HG02852 (cell line): ENCODE results near the gene PCCA.

ENCODE experiments used
- ATAC-seq: cut with Tn5 transposase; IDR thresholded peaks from one replicate; pipeline ENCODE4 v1.9.1; 2021; ENCODE audit warnings: mild to moderate bottlenecking, moderate library complexity; ENCODE audit not compliant: unreplicated experiment

PCCA gene

DNA sequence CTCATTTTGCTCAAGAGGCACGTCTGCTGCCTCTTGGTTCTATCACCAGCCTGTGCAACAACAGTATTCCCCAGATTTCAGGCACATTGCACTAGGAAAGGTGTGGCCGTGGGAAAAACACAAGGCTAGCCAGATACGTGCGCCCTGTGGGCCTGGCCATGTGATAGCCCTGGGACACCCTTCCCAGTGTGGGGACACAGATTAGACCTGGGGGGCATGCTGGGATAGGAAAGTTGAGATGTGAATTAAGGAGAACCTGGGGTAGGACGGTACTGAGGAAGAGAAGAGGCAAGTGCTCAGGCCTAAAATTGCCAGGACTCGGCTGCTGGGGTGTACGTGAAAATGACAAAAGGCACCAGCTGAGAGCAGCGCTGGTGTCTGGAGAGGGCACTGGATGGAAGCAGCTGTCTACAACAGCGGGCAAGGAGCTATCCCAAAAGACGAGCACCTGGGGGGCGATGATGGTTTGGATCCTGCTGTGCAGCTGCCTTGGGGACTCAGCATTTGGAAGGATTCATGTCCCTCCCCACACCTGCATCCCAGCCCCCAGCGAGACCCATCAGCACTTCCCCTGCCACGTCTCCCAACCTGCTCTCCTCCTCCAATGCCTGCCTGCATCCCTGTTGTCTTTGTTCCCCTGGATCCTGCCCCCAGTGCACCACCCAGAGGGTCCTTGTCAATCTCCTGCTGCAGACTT lies 445.4 kb downstream of the PCCA start:
- no peak for ATAC-seq

GRCh38 chr13:100534911-100535310 lies 446.0 kb downstream of the PCCA start:
- no peak for ATAC-seq

- ATAC-seq = no peak
Observed at GRCh38 chr13:100535426-100536135, 446.7 kb downstream of the PCCA start.

- no peak for ATAC-seq
Observed at GRCh38 chr13:100536643-100537180, 447.8 kb downstream of the PCCA start.

DNA sequence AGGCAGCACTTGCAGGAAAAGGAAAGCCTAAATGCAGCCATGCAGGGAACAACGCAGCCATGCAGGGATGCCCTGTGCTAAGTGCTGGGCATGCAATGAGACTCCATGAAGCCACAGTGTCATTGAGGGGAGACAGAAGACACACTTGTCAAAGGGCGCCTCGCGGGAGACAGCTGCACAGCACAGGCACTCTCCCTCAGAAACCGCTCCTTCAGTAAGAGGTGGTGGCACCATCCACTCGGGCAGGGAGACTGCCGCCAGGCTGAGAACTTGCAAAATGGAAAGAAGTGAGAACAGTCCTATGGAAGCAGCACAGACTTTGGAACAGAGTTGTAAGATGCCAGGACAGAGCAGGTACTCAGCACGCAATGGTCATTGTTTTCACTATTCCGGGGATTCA lies 448.6 kb downstream of the PCCA start:
- ATAC-seq = no peak

DNA sequence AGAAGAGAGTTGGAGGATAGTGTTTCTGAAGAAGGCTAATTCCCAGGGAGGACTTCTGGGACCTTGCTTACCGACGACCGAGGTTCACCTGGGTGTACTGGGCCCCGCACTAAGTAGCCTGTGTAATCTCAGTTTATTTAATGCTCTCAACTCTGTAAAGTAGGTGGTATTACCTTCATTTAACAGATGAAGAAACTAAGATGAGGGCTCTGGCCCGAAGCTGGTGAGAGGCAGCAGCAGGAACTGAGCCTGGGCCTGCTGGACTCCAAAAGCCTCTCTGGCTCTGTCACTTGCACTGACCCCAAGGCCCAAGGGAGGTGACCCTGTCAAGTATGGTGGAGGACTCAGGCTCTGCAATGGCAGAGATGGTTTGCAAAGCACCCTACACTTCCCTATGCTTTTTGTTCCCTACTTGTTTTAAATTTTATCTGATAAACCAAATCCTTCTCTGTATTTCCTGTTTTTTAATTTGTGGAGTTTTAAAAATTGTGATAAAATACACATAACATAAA lies 449.1 kb downstream of the PCCA start:
- ATAC-seq = no peak

DNA sequence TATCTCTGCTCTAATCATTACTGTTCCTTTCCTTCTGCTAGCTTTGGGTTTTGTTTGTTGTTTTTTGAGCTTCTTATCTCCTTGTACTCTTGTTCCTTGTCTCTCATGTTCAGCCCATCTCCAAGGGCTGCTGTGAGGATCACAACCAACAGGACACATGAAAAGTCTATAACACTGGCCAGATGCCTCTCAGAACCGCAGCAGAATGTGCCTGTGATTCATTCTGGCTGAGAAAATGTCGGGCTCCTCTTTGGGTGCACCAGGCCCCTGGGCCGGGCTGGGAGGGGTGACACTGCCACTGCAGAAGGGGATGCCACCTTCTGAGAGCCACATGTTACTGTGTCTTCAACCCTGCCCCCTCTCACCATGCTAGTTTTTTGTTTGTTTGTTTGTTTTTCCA lies 451.7 kb downstream of the PCCA start:
- ATAC-seq = no peak

DNA sequence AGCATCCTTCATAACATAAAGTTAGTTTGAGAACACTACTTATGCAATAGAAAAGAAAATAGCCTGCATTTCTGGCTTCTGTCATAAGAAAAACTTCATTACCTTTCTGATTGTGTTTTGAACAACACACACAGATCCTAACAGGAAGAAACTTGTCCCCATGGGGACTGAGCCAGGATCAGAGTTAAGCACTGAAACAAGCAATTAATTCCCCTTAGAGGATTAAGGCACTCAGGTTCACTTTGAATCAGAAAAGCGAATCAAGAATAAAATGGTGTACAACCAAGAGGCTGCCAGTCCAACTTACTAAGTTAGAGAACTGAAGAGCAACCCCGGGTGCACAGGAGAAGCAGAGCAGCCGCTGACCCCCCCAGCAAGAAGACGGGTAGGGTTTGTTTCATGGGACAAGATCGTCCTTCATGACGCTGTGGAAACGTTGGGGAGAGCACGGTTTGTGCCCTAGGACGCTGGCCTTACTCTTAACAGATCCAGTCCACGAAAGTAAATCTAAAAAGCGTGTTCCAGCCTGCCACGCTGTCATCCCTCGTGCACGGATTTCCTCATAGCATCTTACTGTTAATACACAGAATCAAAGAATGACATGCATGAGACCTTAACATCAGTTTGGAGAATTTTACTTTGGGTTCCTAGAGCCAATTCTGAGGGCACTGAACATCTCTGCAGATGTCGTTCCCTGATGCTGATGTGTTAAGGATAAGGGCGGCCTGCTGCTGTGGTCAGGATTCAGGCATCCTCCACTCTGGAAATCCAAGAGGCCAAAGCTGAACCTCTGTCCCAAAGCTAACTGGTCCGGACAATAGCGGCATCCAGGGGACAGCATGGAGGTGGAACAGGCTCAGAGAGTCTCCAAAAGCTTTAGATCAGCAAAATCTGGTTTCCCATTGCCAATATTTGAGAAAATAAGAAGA lies 453.3 kb downstream of the PCCA start:
- no peak for ATAC-seq

DNA sequence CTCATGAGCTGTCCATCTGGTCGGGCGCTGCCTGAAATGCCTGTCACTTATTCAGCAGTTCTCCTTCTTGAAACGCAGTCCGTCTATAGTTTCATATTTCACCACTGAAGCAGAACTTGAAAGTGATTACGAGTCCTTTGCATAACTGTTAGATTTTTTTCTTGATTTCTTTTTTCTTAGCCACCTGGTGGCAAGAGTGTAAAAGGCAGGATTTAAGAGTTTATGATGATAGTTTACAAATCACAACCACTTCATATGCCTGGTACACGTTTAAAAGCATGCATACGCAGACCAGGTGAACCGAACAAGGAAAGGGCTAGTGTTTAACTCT lies 453.9 kb downstream of the PCCA start:
- peak; percentile 93 for ATAC-seq

GRCh38 chr13:100543872-100544602 lies 455.1 kb downstream of the PCCA start:
- ATAC-seq = no peak

DNA sequence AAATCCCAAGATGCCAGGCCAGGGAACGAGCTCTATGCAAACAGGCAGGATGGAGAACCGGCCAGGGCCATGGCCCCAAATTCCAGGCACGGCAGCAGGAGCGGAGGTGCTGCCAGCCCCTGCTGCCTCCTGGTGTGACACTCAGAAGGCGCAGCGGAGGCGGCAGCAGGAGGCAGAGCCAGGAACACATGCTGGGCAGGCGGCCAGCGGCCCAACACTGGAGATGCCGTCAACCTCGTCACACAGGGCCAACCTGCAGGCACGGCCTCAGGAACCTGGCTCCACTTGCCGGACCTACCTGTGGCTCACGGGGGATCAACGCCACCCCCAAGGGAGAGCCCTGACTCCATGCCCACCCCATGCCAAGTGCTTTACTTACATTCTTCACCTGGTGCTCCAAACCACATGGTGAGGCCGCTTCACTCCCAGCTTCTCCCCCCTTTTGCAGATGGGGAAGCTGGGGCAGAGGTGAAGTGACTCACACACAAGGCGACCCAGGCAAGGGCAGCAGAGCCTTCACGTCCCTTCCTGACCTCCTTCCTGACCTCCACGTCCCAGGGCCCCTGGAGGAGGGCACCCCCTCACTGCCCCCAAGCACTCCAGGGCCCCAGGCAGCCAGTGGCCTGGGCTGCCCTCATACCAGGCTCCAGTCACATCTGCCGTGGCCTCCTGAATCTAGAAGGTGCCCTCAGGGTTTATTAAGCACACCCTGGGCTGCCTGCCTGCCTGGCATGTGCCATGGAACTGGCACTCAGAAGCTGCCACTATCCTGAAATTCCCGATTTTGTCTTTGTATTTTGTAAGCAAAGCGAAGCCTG lies 456.2 kb downstream of the PCCA start:
- no peak for ATAC-seq

DNA sequence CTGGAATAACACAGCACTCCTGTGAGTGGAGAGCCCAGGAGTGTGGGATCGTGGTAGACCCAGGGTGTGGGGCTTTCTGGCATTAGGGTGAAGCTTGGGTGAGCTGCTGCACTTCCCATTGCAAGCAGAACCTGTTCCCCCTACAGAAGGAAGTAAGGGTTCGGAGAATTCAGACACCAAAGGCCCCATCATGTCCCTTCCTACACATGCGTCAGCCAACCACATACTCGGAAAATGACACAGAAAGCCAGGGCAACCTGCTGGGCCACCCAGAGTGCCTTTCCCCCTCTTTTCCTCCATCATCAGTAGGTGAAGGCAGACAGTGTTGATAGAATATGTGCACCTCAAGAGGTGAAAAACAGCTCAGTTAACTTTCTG lies 456.8 kb downstream of the PCCA start:
- ATAC-seq = no peak

- no peak for ATAC-seq
Observed at GRCh38 chr13:100546713-100547405, 458.0 kb downstream of the PCCA start.

- no peak for ATAC-seq
Observed at GRCh38 chr13:100547791-100548201, 458.9 kb downstream of the PCCA start.

GRCh38 chr13:100549316-100549715 lies 460.4 kb downstream of the PCCA start:
- ATAC-seq = no peak

GRCh38 chr13:100552755-100553154 lies 463.9 kb downstream of the PCCA start:
- ATAC-seq = no peak

- ATAC-seq = no peak
Observed at GRCh38 chr13:100559886-100560285, 471.0 kb downstream of the PCCA start.

GRCh38 chr13:100560498-100561157 lies 471.7 kb downstream of the PCCA start:
- ATAC-seq = no peak

- ATAC-seq = no peak
Observed at GRCh38 chr13:100561158-100561499, 472.2 kb downstream of the PCCA start.
